ENCODE measurements around the gene ARSI.

DNA sequence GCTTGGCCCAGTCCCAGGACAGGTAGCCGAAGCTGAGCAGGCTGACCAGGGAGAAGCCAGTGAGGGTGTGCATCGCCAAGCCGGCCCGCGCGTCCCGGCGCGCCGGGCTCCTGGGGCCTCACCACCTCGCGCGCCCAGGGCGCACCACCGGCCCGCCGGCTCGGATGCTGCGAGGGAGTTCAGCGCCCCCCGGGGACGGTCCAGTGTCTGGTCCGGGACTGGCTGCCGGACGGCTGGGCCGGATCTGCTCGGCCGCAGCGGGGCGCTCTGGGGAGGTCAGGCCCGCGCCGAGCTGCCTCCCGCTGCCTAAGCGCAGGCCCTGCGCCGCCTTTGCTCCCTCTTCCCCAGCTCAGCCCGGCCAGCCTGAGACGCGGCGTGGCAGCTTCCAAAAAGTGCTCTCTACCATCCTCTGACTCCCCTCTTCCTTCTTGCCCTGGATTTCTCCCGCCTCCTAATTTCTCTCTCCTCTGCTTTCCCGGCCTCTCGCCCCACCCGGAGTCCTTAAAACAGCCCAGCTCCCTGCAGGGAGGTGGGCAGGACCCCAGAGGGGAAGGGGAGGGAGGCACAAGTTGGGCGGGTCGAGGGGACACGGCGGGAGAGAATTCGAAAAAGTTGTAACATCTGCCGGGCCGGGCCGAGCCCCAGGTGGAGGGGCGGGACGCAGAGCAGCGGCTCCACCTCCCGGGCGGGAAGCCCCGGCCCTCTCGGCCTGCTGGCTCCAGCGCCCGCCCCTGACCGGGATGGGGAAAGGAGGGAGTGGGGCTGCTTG lies at the start of gene ARSI:
- TF ChIP-seq, protein P1, sequence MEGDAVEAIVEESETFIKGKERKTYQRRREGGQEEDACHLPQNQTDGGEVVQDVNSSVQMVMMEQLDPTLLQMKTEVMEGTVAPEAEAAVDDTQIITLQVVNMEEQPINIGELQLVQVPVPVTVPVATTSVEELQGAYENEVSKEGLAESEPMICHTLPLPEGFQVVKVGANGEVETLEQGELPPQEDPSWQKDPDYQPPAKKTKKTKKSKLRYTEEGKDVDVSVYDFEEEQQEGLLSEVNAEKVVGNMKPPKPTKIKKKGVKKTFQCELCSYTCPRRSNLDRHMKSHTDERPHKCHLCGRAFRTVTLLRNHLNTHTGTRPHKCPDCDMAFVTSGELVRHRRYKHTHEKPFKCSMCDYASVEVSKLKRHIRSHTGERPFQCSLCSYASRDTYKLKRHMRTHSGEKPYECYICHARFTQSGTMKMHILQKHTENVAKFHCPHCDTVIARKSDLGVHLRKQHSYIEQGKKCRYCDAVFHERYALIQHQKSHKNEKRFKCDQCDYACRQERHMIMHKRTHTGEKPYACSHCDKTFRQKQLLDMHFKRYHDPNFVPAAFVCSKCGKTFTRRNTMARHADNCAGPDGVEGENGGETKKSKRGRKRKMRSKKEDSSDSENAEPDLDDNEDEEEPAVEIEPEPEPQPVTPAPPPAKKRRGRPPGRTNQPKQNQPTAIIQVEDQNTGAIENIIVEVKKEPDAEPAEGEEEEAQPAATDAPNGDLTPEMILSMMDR (tag by site-specific recombination; IDR thresholded peaks at IDR 0.05), result no peak
- TF ChIP-seq ZNF274 (IDR thresholded peaks at IDR 0.05; ENCODE audit: low read length) (no peak), ZNF274 (tag by site-specific recombination; IDR thresholded peaks at IDR 0.05; ENCODE audit: borderline replicate concordance) (no peak), ZNF654 (tag by site-specific recombination; IDR thresholded peaks at IDR 0.05; ENCODE audit: low read depth) (no peak), PRDM1 (tag by site-specific recombination; IDR thresholded peaks at IDR 0.05) (no peak), ZNF391 (tag by site-specific recombination; IDR thresholded peaks at IDR 0.05; ENCODE audit: borderline replicate concordance, low read depth) (no peak), GLI4 (tag by site-specific recombination; IDR thresholded peaks at IDR 0.05) (no peak)
- TF ChIP-seq, protein P2, sequence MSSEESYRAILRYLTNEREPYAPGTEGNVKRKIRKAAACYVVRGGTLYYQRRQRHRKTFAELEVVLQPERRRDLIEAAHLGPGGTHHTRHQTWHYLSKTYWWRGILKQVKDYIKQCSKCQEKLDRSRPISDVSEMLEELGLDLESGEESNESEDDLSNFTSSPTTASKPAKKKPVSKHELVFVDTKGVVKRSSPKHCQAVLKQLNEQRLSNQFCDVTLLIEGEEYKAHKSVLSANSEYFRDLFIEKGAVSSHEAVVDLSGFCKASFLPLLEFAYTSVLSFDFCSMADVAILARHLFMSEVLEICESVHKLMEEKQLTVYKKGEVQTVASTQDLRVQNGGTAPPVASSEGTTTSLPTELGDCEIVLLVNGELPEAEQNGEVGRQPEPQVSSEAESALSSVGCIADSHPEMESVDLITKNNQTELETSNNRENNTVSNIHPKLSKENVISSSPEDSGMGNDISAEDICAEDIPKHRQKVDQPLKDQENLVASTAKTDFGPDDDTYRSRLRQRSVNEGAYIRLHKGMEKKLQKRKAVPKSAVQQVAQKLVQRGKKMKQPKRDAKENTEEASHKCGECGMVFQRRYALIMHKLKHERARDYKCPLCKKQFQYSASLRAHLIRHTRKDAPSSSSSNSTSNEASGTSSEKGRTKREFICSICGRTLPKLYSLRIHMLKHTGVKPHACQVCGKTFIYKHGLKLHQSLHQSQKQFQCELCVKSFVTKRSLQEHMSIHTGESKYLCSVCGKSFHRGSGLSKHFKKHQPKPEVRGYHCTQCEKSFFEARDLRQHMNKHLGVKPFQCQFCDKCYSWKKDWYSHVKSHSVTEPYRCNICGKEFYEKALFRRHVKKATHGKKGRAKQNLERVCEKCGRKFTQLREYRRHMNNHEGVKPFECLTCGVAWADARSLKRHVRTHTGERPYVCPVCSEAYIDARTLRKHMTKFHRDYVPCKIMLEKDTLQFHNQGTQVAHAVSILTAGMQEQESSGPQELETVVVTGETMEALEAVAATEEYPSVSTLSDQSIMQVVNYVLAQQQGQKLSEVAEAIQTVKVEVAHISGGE (tag by site-specific recombination; conservative IDR thresholded peaks at IDR 0.05; ENCODE audit: low read depth), result no peak

Measured in HEK293 (cell line).